GM18907 (cell line): ENCODE data around the gene KLF12.
A peak's percentile ranks its signal among the peaks of the same experiment; 100 is the strongest.

Experiments used
- ATAC-seq: cut with Tn5 transposase; IDR thresholded peaks from one replicate; pipeline ENCODE4 v1.9.1; 2021; ENCODE audit warnings: mild to moderate bottlenecking, moderate library complexity; ENCODE audit not compliant: unreplicated experiment

KLF12 gene

GRCh38 chr13:74135326-74136083 is 1.3 kb upstream of the KLF12 start:
- peak; percentile 55 for ATAC-seq

GRCh38 chr13:74134777-74135325 is 647 bp upstream of the KLF12 start:
- peak; percentile 38 for ATAC-seq

- peak; percentile 58 for ATAC-seq
Measured at GRCh38 chr13:74133657-74134201, 475 bp downstream of the KLF12 start.

- no peak for ATAC-seq
Measured at GRCh38 chr13:74132776-74133656, 1.2 kb downstream of the KLF12 start.

GRCh38 chr13:74132152-74132775 is 1.9 kb downstream of the KLF12 start:
- no peak for ATAC-seq

- ATAC-seq: no peak
Measured at GRCh38 chr13:74131227-74131626, 3.0 kb downstream of the KLF12 start.

- no peak for ATAC-seq
Measured at GRCh38 chr13:74129500-74130191, 4.6 kb downstream of the KLF12 start.

- no peak for ATAC-seq
Measured at GRCh38 chr13:74128156-74128767, 5.9 kb downstream of the KLF12 start.

- ATAC-seq: no peak
Measured at GRCh38 chr13:74118328-74118727, 15.9 kb downstream of the KLF12 start.

GRCh38 chr13:74117207-74117705 is 16.9 kb downstream of the KLF12 start:
- ATAC-seq: no peak

GRCh38 chr13:74115133-74115532 is 19.1 kb downstream of the KLF12 start:
- no peak for ATAC-seq

GRCh38 chr13:74114641-74115040 is 19.6 kb downstream of the KLF12 start:
- ATAC-seq: no peak

- no peak for ATAC-seq
Measured at GRCh38 chr13:74114202-74114601, 20.0 kb downstream of the KLF12 start.

GRCh38 chr13:74111901-74112824 is 22.0 kb downstream of the KLF12 start:
- no peak for ATAC-seq

GRCh38 chr13:74111399-74111798 is 22.8 kb downstream of the KLF12 start:
- ATAC-seq: no peak

GRCh38 chr13:74110053-74110452 is 24.2 kb downstream of the KLF12 start:
- ATAC-seq: no peak

- no peak for ATAC-seq
Measured at GRCh38 chr13:74107598-74107997, 26.6 kb downstream of the KLF12 start.

GRCh38 chr13:74105871-74106270 is 28.3 kb downstream of the KLF12 start:
- no peak for ATAC-seq
